H1 (cell line): Measurements from ENCODE around the gene TARDBP. TPM values are rescaled to one million over a fixed set of nuclear protein-coding genes. Genes with fewer than 3 reads are reported as not detected.

Source experiments
- BRCA1 ChIP-seq: IDR thresholded peaks from 2 replicates; pipeline ENCODE4 v1.6.1; 2012; ENCODE audit warnings: low read depth, low read length, improper control_type of control experiment
- polyA plus RNA-seq, 7 experiments: library from polyadenylated mRNA; depleted of rRNA in 3 of 7; stranded (reverse) in 5 of 7; unstranded in 2 of 7; fragments of >200 nt in 5 of 7; fragments of 200-250 nt in 2 of 7; gene quantifications; 1 replicate in 5 of 7; 2 replicates in 1 of 7; 4 replicates in 1 of 7; pipeline versions ENCODE4 v1.2.1 to v1.2.3, GENCODE V29; 2011 to 2013; ENCODE audit warnings: missing spikeins in 2 of 7, mixed read lengths in 2 of 7
- total RNA-seq: library from RNA; stranded (reverse); fragmentation: NEBNext Ultra II Directional; extraction: Animal tissue kit (Norgen Biotek cat#: 25700); gene quantifications from 2 replicates; pipeline ENCODE4 v1.2.1, GENCODE V29; 2021

The TARDBP gene
- total and polyA plus RNA-seq, 2 of the 8 experiments (the other 6 are each of a cell fraction or from before 2014, with no cell fraction given), result 144 to 240 TPM

- 0 out of 2 replicates have a peak, but pooled peaks have one; percentile 10 for TF ChIP-seq BRCA1
Measured at GRCh38 chr1:11037740-11038182, 25.3 kb downstream of the TARDBP start (continued).
